A673 (cell line): Measurements from ENCODE around the gene MAP3K21.

Experiments used
- CTCF ChIP-seq: fragments of 300-800, 200-600 bp; sonication (generic); conservative IDR thresholded peaks from 2 replicates; pipeline ENCODE4 v1.5.1; 2017; ENCODE audit warnings: low read depth, mild to moderate bottlenecking, antibody characterized with exemption, low read length, moderate library complexity, mixed read lengths
- EZH2 ChIP-seq: fragments of 200-600 bp; sonication (generic); IDR thresholded peaks from 2 replicates; pipeline ENCODE4 v1.6.1; 2017; ENCODE audit warnings: borderline replicate concordance, low read depth, mild to moderate bottlenecking, mixed read lengths, antibody characterized with exemption, low read length; ENCODE audit not compliant: poor library complexity, severe bottlenecking

- TF ChIP-seq CTCF: no peak
- TF ChIP-seq EZH2: no peak
These were observed 27.5 kb downstream of the MAP3K21 start for GRCh38 chr1:233354983-233355382.
